ENCODE results near the gene HOXC12.

DNA sequence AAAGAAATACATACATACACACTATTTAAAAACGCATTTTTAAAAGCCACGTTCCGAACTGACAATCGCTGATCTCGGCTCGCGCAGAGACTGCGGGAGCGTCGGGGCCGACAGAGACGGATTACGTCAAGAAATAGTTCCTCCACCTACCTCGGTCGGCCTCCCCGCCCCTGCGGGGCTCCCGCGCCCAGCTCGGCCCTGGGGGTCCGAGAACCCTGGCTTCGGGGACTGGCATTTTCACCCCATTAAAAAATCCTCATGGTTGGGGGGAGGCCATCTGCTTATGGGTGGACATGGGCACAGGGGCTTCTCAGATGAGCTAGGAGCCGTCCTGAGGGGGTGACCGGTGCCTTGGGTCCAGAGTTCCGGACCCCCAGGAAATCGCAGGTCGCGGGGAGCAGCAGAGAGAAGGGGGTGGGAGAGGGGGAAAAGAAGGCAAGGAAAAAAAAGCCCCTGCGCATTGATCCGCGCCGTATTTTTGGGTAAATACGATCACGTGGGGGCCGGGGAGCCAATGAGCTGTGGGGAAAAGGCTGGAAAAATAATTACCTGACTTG lies 44.9 kb downstream of the HOXC12 start:
- TF ChIP-seq POLR2A (IDR thresholded peaks at IDR 0.05; ENCODE audit: low read length) (no peak), GATA1 (IDR thresholded peaks at IDR 0.05; ENCODE audit: low read depth, low read length) (no peak)
